Endodermal cell (in vitro differentiated cells): ENCODE results near the gene KDM8. TPM values are rescaled to one million over a fixed set of nuclear protein-coding genes. Genes with fewer than 3 reads are reported as not detected.

Source experiments
- DNase-seq: peaks from one replicate; pipeline ENCODE4 v3.0.0-alpha.2; 2017
- H3K27ac ChIP-seq: 2 replicates; pipeline ENCODE4 v1.5.1; 2013; ENCODE audit warnings: mild to moderate bottlenecking, low read depth, low read length, moderate library complexity
- H3K27me3 ChIP-seq: 2 replicates; pipeline ENCODE4 v1.6.1; 2013; ENCODE audit warnings: mild to moderate bottlenecking, low read length, moderate library complexity; ENCODE audit not compliant: insufficient read depth, control insufficient read depth, poor library complexity, severe bottlenecking
- H3K36me3 ChIP-seq: 2 replicates; pipeline ENCODE4 v1.7.0; 2013; ENCODE audit warnings: mild to moderate bottlenecking, low read length, moderate library complexity; ENCODE audit not compliant: control insufficient read depth, insufficient read depth
- H3K4me1 ChIP-seq: one replicate; pipeline ENCODE4 v1.7.0; 2013; ENCODE audit warnings: low read length; ENCODE audit not compliant: control insufficient read depth, insufficient read depth
- H3K4me3 ChIP-seq: 2 replicates; pipeline ENCODE4 v1.5.1; 2013; ENCODE audit warnings: mild to moderate bottlenecking, low read length, moderate library complexity
- H3K9ac ChIP-seq: 2 replicates; pipeline ENCODE4 v1.6.1; 2013; ENCODE audit warnings: mild to moderate bottlenecking, low read length, moderate library complexity; ENCODE audit not compliant: poor library complexity, severe bottlenecking; ENCODE audit errors: extremely low read depth
- H3K9me3 ChIP-seq: 2 replicates; pipeline ENCODE4 v1.6.1; 2013; ENCODE audit warnings: mild to moderate bottlenecking, low read length, moderate library complexity; ENCODE audit not compliant: control insufficient read depth
- H3K27ac Mint-ChIP-seq: 2 replicates; pipeline ENCODE4 v1.8.0; 2020; ENCODE audit warnings: mixed read lengths
- H3K27me3 Mint-ChIP-seq: 2 replicates; pipeline ENCODE4 v1.8.0; 2021; ENCODE audit warnings: mild to moderate bottlenecking, mixed read lengths; ENCODE audit not compliant: insufficient read depth
- H3K36me3 Mint-ChIP-seq: 2 replicates; pipeline ENCODE4 v1.8.0; 2020; ENCODE audit warnings: low read depth, mixed read lengths
- H3K4me1 Mint-ChIP-seq: 2 replicates; pipeline ENCODE4 v1.8.0; 2020; ENCODE audit warnings: mixed read lengths
- H3K4me3 Mint-ChIP-seq: 2 replicates; pipeline ENCODE4 v1.8.0; 2020; ENCODE audit warnings: mild to moderate bottlenecking, moderate library complexity, mixed read lengths
- H3K9me3 Mint-ChIP-seq: 2 replicates; pipeline ENCODE4 v1.8.0; 2020; ENCODE audit warnings: mild to moderate bottlenecking, mixed read lengths
- CTCF ChIP-seq: fragments of 200-600 bp; sonication (generic); conservative IDR thresholded peaks from 2 replicates; pipeline ENCODE4 v1.5.0; 2021; ENCODE audit warnings: antibody characterized with exemption, mild to moderate bottlenecking
- WGBS, 2 experiments: methylation state at CpG; one replicate each; pipeline versions ENCODE4 v1.1.5 to v1.1.7; 2013; ENCODE audit warnings: missing lambda C conversion rate in 2 of 2, mixed read lengths in 1 of 2; ENCODE audit not compliant: insufficient coverage in 1 of 2, insufficient read length in 1 of 2; 5-methylcytosine and 5-hydroxymethylcytosine counted together
- total RNA-seq, 2 donors: library from RNA; stranded (reverse); fragmentation: NEBNext Ultra II Directional in 1 of 2; extraction: Animal tissue kit (Norgen Biotek cat#: 25700) in 1 of 2; gene quantifications; 2 replicates in 1 of 2; 3 replicates in 1 of 2; pipeline ENCODE4 v1.2.1, GENCODE V29; 2021

KDM8 gene
- total RNA-seq, 2 donors from 2014 or later = 11.0 to 12.1 TPM

GRCh38 chr16:27251541-27252205 is 48.3 kb downstream of the KDM8 start:
- 85 to 97% methylated on average over 4 to 8 of the region's 8 CpGs for WGBS, 2 experiments

GRCh38 chr16:27252206-27252585 is 48.9 kb downstream of the KDM8 start:
- Mint-ChIP-seq H3K4me3 (no peak overlapping the region), H3K4me1 (peaks cover 18% of the 10 kb centered on the region), H3K36me3 (peaks cover 3% of the 10 kb centered on the region), H3K9me3 (no peaks in the 10 kb centered on the region), H3K27ac (no peak overlapping the region), H3K27me3 (no peaks in the 10 kb centered on the region)
- TF ChIP-seq CTCF = no peak
- H3K4me3 ChIP-seq = no peak overlapping the region
- no peaks in the 10 kb centered on the region for H3K27me3 ChIP-seq
- DNase-seq = no peak
- no peak overlapping the region for H3K27ac ChIP-seq
- H3K9me3 ChIP-seq = no peaks in the 10 kb centered on the region
- no peaks in the 10 kb centered on the region for H3K4me1 ChIP-seq
- no peak overlapping the region for H3K9ac ChIP-seq
- H3K36me3 ChIP-seq = no peaks in the 10 kb centered on the region
- 94 to 100% methylated on average over 3 to 6 of the region's 6 CpGs for WGBS, 2 experiments

More at GRCh38 chr16:27251541-27252205, 48.3 kb downstream of the KDM8 start:
- H3K4me1 Mint-ChIP-seq = peaks cover 18% of the 10 kb centered on the region
- no peaks in the 10 kb centered on the region for H3K9me3 Mint-ChIP-seq
- peaks cover 2% of the 10 kb centered on the region for H3K36me3 Mint-ChIP-seq
- H3K27me3 Mint-ChIP-seq = no peaks in the 10 kb centered on the region
- no peak overlapping the region for H3K27ac ChIP-seq
- H3K27me3 ChIP-seq = no peaks in the 10 kb centered on the region
- no peaks in the 10 kb centered on the region for H3K9me3 ChIP-seq
- DNase-seq = peak; percentile 17
- no peak for TF ChIP-seq CTCF
- no peak overlapping the region for H3K27ac Mint-ChIP-seq
- no peak overlapping the region for H3K9ac ChIP-seq
- no peak overlapping the region for H3K4me3 ChIP-seq
- no peak overlapping the region for H3K4me3 Mint-ChIP-seq
- H3K36me3 ChIP-seq = no peaks in the 10 kb centered on the region
- H3K4me1 ChIP-seq = no peaks in the 10 kb centered on the region

- no peak for TF ChIP-seq CTCF
- Histone ChIP-seq H3K27ac (no peak overlapping the region), H3K9me3 (no peaks in the 10 kb centered on the region), H3K27me3 (no peaks in the 10 kb centered on the region), H3K4me1 (peaks cover 5% of the 10 kb centered on the region), H3K4me3 (no peak overlapping the region), H3K36me3 (no peaks in the 10 kb centered on the region), H3K9ac (no peak overlapping the region)
- WGBS, 2 experiments = 98 to 100% methylated on average over 3 to 6 of the region's 6 CpGs
- peaks cover 18% of the 10 kb centered on the region for H3K4me1 Mint-ChIP-seq
- H3K4me3 Mint-ChIP-seq = no peak overlapping the region
- H3K9me3 Mint-ChIP-seq = no peaks in the 10 kb centered on the region
- H3K36me3 Mint-ChIP-seq = peaks cover 3% of the 10 kb centered on the region
- DNase-seq = no peak
- H3K27me3 Mint-ChIP-seq = no peaks in the 10 kb centered on the region
- H3K27ac Mint-ChIP-seq = no peak overlapping the region
Observed at GRCh38 chr16:27253526-27253930, 50.2 kb downstream of the KDM8 start.
